Fibroblast of villous mesenchyme (primary cell): ENCODE results near the gene ISOC2. TPM values are rescaled to one million over a fixed set of nuclear protein-coding genes. Genes with fewer than 3 reads are reported as not detected.

Experiments
- DNase-seq: peaks from one replicate; pipeline ENCODE4 v3.0.0-alpha.2; 2010; ENCODE audit warnings: low read depth
- H3K4me3 ChIP-seq: 2 replicates; pipeline ENCODE4 v1.5.1; 2011; ENCODE audit warnings: low read depth, mild to moderate bottlenecking, low read length
- CTCF ChIP-seq: IDR thresholded peaks from 2 replicates; pipeline ENCODE4 v1.5.1; 2012; ENCODE audit warnings: low read depth, mild to moderate bottlenecking, low read length; ENCODE audit not compliant: insufficient read depth
- total RNA-seq: library from RNA; depleted of rRNA; stranded (reverse); fragments of >200 nt; gene quantifications from 2 replicates; pipeline ENCODE4 v1.2.3, GENCODE V29; 2012

Gene ISOC2
- total RNA-seq, 1 donor, result 57.9 TPM

GRCh38 chr19:55437410-55437809, 24.0 kb downstream of the ISOC2 start:
- peak; percentile 57 for DNase-seq
- TF ChIP-seq CTCF, result no peak
- no peak overlapping the region for H3K4me3 ChIP-seq

GRCh38 chr19:55436847-55437246, 24.6 kb downstream of the ISOC2 start:
- H3K4me3 ChIP-seq, result no peak overlapping the region
- TF ChIP-seq CTCF, result no peak
- DNase-seq, result no peak

GRCh38 chr19:55435020-55435419, 26.4 kb downstream of the ISOC2 start:
- no peak for TF ChIP-seq CTCF
- no peak overlapping the region for H3K4me3 ChIP-seq
- no peak for DNase-seq

- H3K4me3 ChIP-seq, result no peak overlapping the region
- TF ChIP-seq CTCF, result no peak
- DNase-seq, result no peak
Observed at GRCh38 chr19:55434356-55434919, 27.0 kb downstream of the ISOC2 start.

GRCh38 chr19:55433292-55433691, 28.1 kb downstream of the ISOC2 start:
- DNase-seq, result no peak
- TF ChIP-seq CTCF, result no peak
- no peak overlapping the region for H3K4me3 ChIP-seq

GRCh38 chr19:55432241-55432959, 29.0 kb downstream of the ISOC2 start:
- no peak for DNase-seq
- no peak overlapping the region for H3K4me3 ChIP-seq
- TF ChIP-seq CTCF, result no peak

GRCh38 chr19:55431183-55431582, 30.3 kb downstream of the ISOC2 start:
- no peak overlapping the region for H3K4me3 ChIP-seq
- no peak for DNase-seq
- TF ChIP-seq CTCF, result no peak
